A549 treated with Mapracorat at 1 μM for 4 hours (cell line): ENCODE results near the gene ZNF550. TPM values are rescaled to one million over a fixed set of nuclear protein-coding genes. Genes with fewer than 3 reads are reported as not detected.

Source experiments
- total RNA-seq: library from RNA; stranded (reverse); fragments of 200-300 nt; extraction: Qiagen RNA extraction; gene quantifications from 5 replicates; pipeline ENCODE4 v1.2.3, GENCODE V29; 2022

ZNF550 gene
- total RNA-seq: 2.5 to 5.4 TPM (median 3.8 TPM) in 5 replicates

GRCh38 chr19:57559404-57560025 lies at the start of gene ZNF550:
Gene ZNF550 (minus strand): TSS chr19:57559863. CDS start chr19:57559682, 181 bp downstream.

GRCh38 chr19:57599761-57600383 lies 40.2 kb upstream of the ZNF550 start, which contains the start of gene ZNF530:
Gene ZNF530 (plus strand): TSS chr19:57599885. CDS start chr19:57604346, 4,461 bp downstream.

GRCh38 chr19:57583521-57584416 lies 24.1 kb upstream of the ZNF550 start, which contains the start of gene ZIK1:
Gene ZIK1 (plus strand): TSS chr19:57584145. CDS start chr19:57584357, 212 bp downstream.

GRCh38 chr19:57578487-57579205 lies 19.0 kb upstream of the ZNF550 start, which contains the start of gene ZNF416:
Gene ZNF416 (minus strand): TSS chr19:57578911. CDS start chr19:57578704, 207 bp downstream.

GRCh38 chr19:57527136-57527881 lies 32.4 kb downstream of the ZNF550 start, which contains the start of gene ZNF549:
Gene ZNF549 (plus strand): TSS chr19:57527356. CDS start chr19:57527574, 218 bp downstream.

GRCh38 chr19:57499680-57500395 lies 59.8 kb downstream of the ZNF550 start, which contains the start of gene ZNF773:
Gene ZNF773 (plus strand): TSS chr19:57499938. CDS start chr19:57500081, 143 bp downstream.

DNA sequence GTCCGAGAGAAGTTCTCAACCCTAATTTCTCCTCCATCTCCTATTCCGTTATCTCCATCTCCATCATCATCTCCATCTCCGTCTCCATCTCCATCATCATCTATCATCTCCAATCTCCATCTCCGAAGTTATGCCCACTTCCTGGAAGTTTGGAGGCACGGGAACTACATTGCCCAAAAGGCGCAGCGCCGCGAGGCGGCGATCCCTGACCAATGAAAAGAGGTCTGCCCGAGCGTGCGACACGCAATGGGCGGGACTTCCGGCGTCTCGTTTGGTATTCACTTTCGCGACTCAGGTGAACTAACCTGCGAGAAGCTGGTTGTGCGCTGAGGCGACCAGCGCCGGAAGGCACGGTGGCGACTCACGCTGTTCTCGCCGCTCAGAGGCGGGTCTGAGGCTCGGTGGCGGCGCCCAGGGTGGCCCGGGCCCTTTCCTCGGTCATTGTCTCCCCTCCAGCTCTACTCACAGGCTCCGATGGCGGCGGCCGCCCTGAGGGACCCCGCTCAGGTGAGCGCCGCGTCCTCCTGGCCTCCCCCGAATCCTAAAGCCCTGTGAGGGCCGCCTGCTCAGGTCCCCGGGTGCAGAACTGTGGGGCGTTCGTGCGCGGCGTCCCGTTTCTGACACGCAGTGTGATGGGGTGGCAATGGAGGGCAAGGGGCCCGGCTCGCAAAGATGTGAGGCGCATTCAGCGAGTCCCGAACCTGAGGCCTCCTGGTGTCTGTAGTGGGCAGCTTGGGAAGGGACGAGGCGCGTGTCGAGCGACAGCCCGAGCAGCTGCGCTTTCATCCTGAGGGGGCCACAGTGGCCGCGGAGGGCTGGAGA lies 72.0 kb downstream of the ZNF550 start, which contains the start of gene ZNF419:
Gene ZNF419 (plus strand): TSS at position 274 of the 822 bp plus-strand sequence. CDS start 201 bp downstream, at position 475.

Other genes starting within 250 kb of the ZNF550 start
- 1.1 to 1.7 TPM (median 1.6 TPM) in 5 replicates for gene ZNF543, start 239.4 kb downstream of the ZNF550 start, total RNA-seq
- gene ZNF304, start 208.6 kb downstream of the ZNF550 start, total RNA-seq: 2.1 to 2.7 TPM (median 2.4 TPM) in 5 replicates
- gene TRAPPC2B, start 196.3 kb downstream of the ZNF550 start, total RNA-seq: 13.7 to 16.4 TPM (median 16.3 TPM) in 5 replicates
- 0.85 to 1.5 TPM (median 1.4 TPM) in 5 replicates for gene ZNF547, start 196.3 kb downstream of the ZNF550 start, total RNA-seq
- 3.3 to 5.0 TPM (median 3.7 TPM) in 5 replicates for gene ZNF548, start 170.0 kb downstream of the ZNF550 start, total RNA-seq
- gene ZNF17, start 148.7 kb downstream of the ZNF550 start, total RNA-seq: 3.8 to 7.0 TPM (median 4.9 TPM) in 5 replicates
- 14.1 to 16.4 TPM (median 15.0 TPM) in 5 replicates for gene ZNF749, start 124.5 kb downstream of the ZNF550 start, total RNA-seq
- gene VN1R1, start 102.7 kb downstream of the ZNF550 start, total RNA-seq: 0.06 to 0.11 TPM in 2 of 5 replicates, not detected in the others
- 0.73 to 1.4 TPM (median 1.2 TPM) in 5 replicates for gene ZNF772, start 82.3 kb downstream of the ZNF550 start, total RNA-seq
- gene ZNF419, start 72.1 kb downstream of the ZNF550 start, total RNA-seq: 4.9 to 7.9 TPM (median 6.7 TPM) in 5 replicates
- gene ZNF773, start 59.9 kb downstream of the ZNF550 start, total RNA-seq: 4.1 to 6.7 TPM (median 4.4 TPM) in 5 replicates
- 1.4 to 1.9 TPM (median 1.7 TPM) in 5 replicates for gene ZNF549, start 32.5 kb downstream of the ZNF550 start, total RNA-seq
- 3.4 to 5.0 TPM (median 4.2 TPM) in 5 replicates for gene ZNF416, start 19.0 kb upstream of the ZNF550 start, total RNA-seq
- not detected in 5 replicates for gene ZIK1, start 24.3 kb upstream of the ZNF550 start, total RNA-seq
- gene ZNF530, start 40.0 kb upstream of the ZNF550 start, total RNA-seq: 4.7 to 5.7 TPM (median 5.1 TPM) in 5 replicates
- gene ZNF134, start 54.4 kb upstream of the ZNF550 start, total RNA-seq: 8.3 to 9.8 TPM (median 8.7 TPM) in 5 replicates
- 5.3 to 6.7 TPM (median 5.8 TPM) in 5 replicates for gene ZNF211, start 73.3 kb upstream of the ZNF550 start, total RNA-seq
- not detected in 5 replicates for gene ZSCAN4, start 109.1 kb upstream of the ZNF550 start, total RNA-seq
- gene ZNF551, start 122.1 kb upstream of the ZNF550 start, total RNA-seq: 4.4 to 6.7 TPM (median 5.3 TPM) in 5 replicates
- not detected in 5 replicates for gene ZNF154, start 149.3 kb upstream of the ZNF550 start, total RNA-seq
- gene ZNF671, start 167.8 kb upstream of the ZNF550 start, total RNA-seq: 0.83 to 1.2 TPM (median 1.1 TPM) in 5 replicates
- 4.0 to 6.8 TPM (median 5.0 TPM) in 5 replicates for gene ZNF776, start 187.0 kb upstream of the ZNF550 start, total RNA-seq
- gene ZNF586, start 209.8 kb upstream of the ZNF550 start, total RNA-seq: 5.4 to 7.2 TPM (median 6.4 TPM) in 5 replicates